CD4-positive, alpha-beta memory T cell (primary cell): ENCODE data around the gene RING1. TPM values are rescaled to one million over a fixed set of nuclear protein-coding genes. Genes with fewer than 3 reads are reported as not detected.

Source experiments
- CTCF ChIA-PET: fragments of 350-600 bp; sonication (Branson Sonifier 250); formaldehyde crosslinking; loops from one replicate; lab custom pipeline; 2021; ENCODE audit warnings: inconsistent platforms; ENCODE audit not compliant: partially characterized antibody; lab: Charles Lee
- POLR2A ChIA-PET: fragments of 350-600 bp; sonication (Branson Sonifier 250); formaldehyde crosslinking; loops from one replicate; lab custom pipeline; 2021; ENCODE audit not compliant: partially characterized antibody; lab: Charles Lee
- DNase-seq, 5 donors: peaks; one replicate each; pipeline versions ENCODE4 v3.0.0 to v3.0.0-alpha.2; 2020 to 2022; ENCODE audit warnings: mixed read lengths in 1 of 5
- H3K27ac ChIP-seq: one replicate; pipeline ENCODE4 v1.7.0; 2013; ENCODE audit warnings: low read depth, low read length
- H3K27me3 ChIP-seq: 2 replicates; pipeline ENCODE4 v1.7.0; 2013; ENCODE audit warnings: mild to moderate bottlenecking, low read length, moderate library complexity; ENCODE audit not compliant: insufficient read depth
- H3K36me3 ChIP-seq: 2 replicates; pipeline ENCODE4 v1.7.0; 2013; ENCODE audit warnings: mild to moderate bottlenecking, low read length, moderate library complexity; ENCODE audit not compliant: insufficient read depth
- H3K4me1 ChIP-seq: 2 replicates; pipeline ENCODE4 v1.7.0; 2013; ENCODE audit warnings: mild to moderate bottlenecking, low read length, moderate library complexity; ENCODE audit not compliant: insufficient read depth
- H3K4me3 ChIP-seq, 2 donors: one replicate each; pipeline ENCODE4 v1.7.0; 2013; ENCODE audit warnings: low read length in 2 of 2, mild to moderate bottlenecking in 1 of 2
- H3K9me3 ChIP-seq, 2 donors: one replicate each; pipeline ENCODE4 v1.7.0; 2013; ENCODE audit warnings: low read length in 2 of 2, control low read depth in 1 of 2; ENCODE audit not compliant: control insufficient read depth in 1 of 2
- H3K27ac Mint-ChIP-seq, 7 donors: one replicate each; pipeline ENCODE4 v1.8.0; 2020 to 2021; ENCODE audit warnings: mixed read lengths in 7 of 7, mild to moderate bottlenecking in 6 of 7, inconsistent platforms in 3 of 7, moderate library complexity in 3 of 7
- H3K27me3 Mint-ChIP-seq, 2 donors: one replicate each; pipeline ENCODE4 v1.8.0; 2020 to 2021; ENCODE audit warnings: mixed read lengths in 2 of 2
- H3K36me3 Mint-ChIP-seq, 2 donors: one replicate each; pipeline ENCODE4 v1.8.0; 2020 to 2021; ENCODE audit warnings: mixed read lengths in 2 of 2, inconsistent platforms in 1 of 2, mild to moderate bottlenecking in 1 of 2
- H3K4me1 Mint-ChIP-seq, 4 donors: one replicate each; pipeline ENCODE4 v1.8.0; 2020 to 2021; ENCODE audit warnings: mixed read lengths in 4 of 4, mild to moderate bottlenecking in 1 of 4
- H3K4me3 Mint-ChIP-seq, 8 donors: one replicate each; pipeline ENCODE4 v1.8.0; 2020 to 2021; ENCODE audit warnings: mixed read lengths in 8 of 8, mild to moderate bottlenecking in 7 of 8, moderate library complexity in 6 of 8, inconsistent platforms in 3 of 8
- H3K9me3 Mint-ChIP-seq, 8 donors: one replicate each; pipeline ENCODE4 v1.8.0; 2020 to 2021; ENCODE audit warnings: mixed read lengths in 8 of 8, mild to moderate bottlenecking in 5 of 8, inconsistent platforms in 3 of 8, moderate library complexity in 1 of 8
- intact Hi-C: fragments of 100-400 bp; cut with micrococcal nuclease; formaldehyde crosslinking; loops from one replicate; pipeline ENCODE4 v1.15.1; 2023
- polyA plus RNA-seq, 2 donors: library from polyadenylated mRNA; unstranded; fragments of 300-500 nt; fragmentation: Illumina TruSeq; gene quantifications; one replicate each; pipeline ENCODE4 v1.2.3, GENCODE V29; 2021
- total RNA-seq, 2 experiments: library from RNA; stranded (reverse); gene quantifications; one replicate each; pipeline ENCODE4 v1.2.3, GENCODE V29; 2021

The RING1 gene
- total and polyA plus RNA-seq, 4 experiments from 2014 or later = 3.4 to 38.4 (median 22.3) TPM

DNA sequence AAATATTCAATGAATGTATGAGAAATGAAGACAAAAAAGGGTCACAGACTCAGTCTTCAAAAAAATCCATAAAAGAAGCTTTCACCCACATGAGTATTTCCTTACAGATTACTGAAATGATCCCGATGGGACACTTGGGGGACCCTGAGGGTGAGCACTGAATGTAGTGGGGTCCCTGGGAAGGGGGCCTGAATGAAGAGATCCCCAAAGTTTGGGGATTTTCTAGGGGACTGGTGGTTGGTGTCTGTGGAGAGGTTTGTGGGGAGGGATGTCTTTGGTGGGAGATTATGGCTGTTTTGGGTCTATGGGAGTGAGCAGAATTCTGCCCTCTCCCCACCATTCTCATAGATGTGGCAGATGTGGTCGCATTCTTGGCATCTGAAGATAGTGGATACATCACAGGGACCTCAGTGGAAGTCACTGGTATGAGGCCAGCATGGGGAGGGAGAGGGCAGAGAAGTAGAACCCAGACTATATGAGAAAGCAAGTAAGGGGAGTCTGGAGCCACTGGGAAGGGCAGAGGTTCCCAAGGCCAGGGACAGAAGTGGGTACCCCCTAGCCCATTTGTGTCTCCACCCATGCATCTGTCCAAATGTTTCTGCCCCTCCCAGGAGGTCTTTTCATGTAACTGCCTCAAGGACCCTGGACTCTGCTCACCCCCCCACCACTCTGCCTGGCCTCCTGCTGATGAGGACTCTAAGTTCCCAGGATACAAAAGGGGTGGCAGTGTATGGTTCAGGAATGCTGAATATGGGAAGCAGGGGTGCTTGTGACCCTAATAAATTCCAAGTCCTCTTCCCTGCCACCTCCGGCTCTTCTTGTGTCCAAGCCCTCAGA, 2.1 kb upstream of the RING1 start:
- Histone ChIP-seq H3K4me3 (no peak overlapping the region), H3K27ac (no peak overlapping the region), H3K27me3 (no peaks in the 10 kb centered on the region), H3K9me3 (no peaks in the 10 kb centered on the region), H3K36me3 (peaks cover 23% of the 10 kb centered on the region), H3K4me1 (peaks cover 50% of the 10 kb centered on the region)
- ChIA-PET POLR2A (interaction anchor here (1.2 to 3.0 kb wide), 3 partner anchors 23 to 43 kb away, joined by 3 to 51 read pairs (median 18); no protein-coding TSS in a partner anchor), CTCF (interaction anchor here (0.7 to 2.0 kb wide), 2 partner anchors 42 to 190 kb away, joined by 3 to 11 read pairs; no protein-coding TSS in a partner anchor)
- DNase-seq = no peak
- Mint-ChIP-seq H3K27me3 (no peaks in the 10 kb centered on the region), H3K27ac (peak overlapping the region; percentile 53 to 97 (median 95)), H3K9me3 (peaks cover 0 to 2% (median 0%) of the 10 kb centered on the region in 8 donors), H3K36me3 (peaks cover 33 to 61% of the 10 kb centered on the region in 2 donors), H3K4me3 (peak overlapping the region; percentile 66 to 100 (median 92)), H3K4me1 (peaks cover 32 to 67% (median 51%) of the 10 kb centered on the region in 4 donors)
- intact Hi-C loops = loop anchor here (5.0 to 10.0 kb wide), 5 partner anchors 311 to 1541 kb away; partner anchors contain the start of genes C6orf47, CSNK2B, EHMT2 and GPANK1

GRCh38 chr6:33206864-33207551, 1.3 kb upstream of the RING1 start:
- H3K27me3 Mint-ChIP-seq = peaks cover 0 to 1% of the 10 kb centered on the region in 2 donors
- Histone ChIP-seq H3K27me3 (no peaks in the 10 kb centered on the region), H3K9me3 (no peaks in the 10 kb centered on the region), H3K27ac (no peak overlapping the region), H3K36me3 (peaks cover 18% of the 10 kb centered on the region), H3K4me3 (no peak overlapping the region), H3K4me1 (peaks cover 42% of the 10 kb centered on the region)
- peak overlapping the region in 2 of 7 donors; percentile 48 to 89 for H3K27ac Mint-ChIP-seq
- intact Hi-C loops = loop anchor here (5.0 to 10.0 kb wide), 5 partner anchors 312 to 1542 kb away; partner anchors contain the start of genes C6orf47, CSNK2B, EHMT2 and GPANK1
- peaks cover 35 to 57% of the 10 kb centered on the region in 2 donors for H3K36me3 Mint-ChIP-seq
- DNase-seq = no peak
- no peaks in the 10 kb centered on the region for H3K9me3 Mint-ChIP-seq
- ChIA-PET POLR2A (interaction anchor here (0.6 to 3.0 kb wide), 3 partner anchors 42 to 93 kb away, joined by 3 to 51 read pairs (median 21); partner anchors contain the start of genes RPS18 and VPS52), CTCF (interaction anchor here (2.3 kb wide), 1 partner anchor 9 kb away, joined by 10 read pairs; no protein-coding TSS in a partner anchor)
- peaks cover 26 to 61% (median 44%) of the 10 kb centered on the region in 4 donors for H3K4me1 Mint-ChIP-seq
- H3K4me3 Mint-ChIP-seq = peak overlapping the region in 6 of 8 donors; percentile 66 to 96 (median 90)

- no peak for DNase-seq
- ChIA-PET POLR2A (interaction anchor here (0.6 to 3.0 kb wide), 15 partner anchors 9 to 363 kb away, joined by 3 to 51 read pairs (median 7); partner anchors contain the start of genes RPS18, RXRB, SLC39A7 and TAPBP), CTCF (interaction anchor here (1.7 to 2.3 kb wide), 4 partner anchors 8 to 40 kb away, joined by 4 to 20 read pairs (median 8); no protein-coding TSS in a partner anchor)
- peak overlapping the region; percentile 85 for H3K27ac ChIP-seq
- Mint-ChIP-seq H3K4me1 (peaks cover 27 to 61% (median 41%) of the 10 kb centered on the region in 4 donors), H3K4me3 (peak overlapping the region; percentile 81 to 94 (median 88)), H3K27me3 (peaks cover under 1 to 5% of the 10 kb centered on the region in 2 donors), H3K9me3 (peaks cover 0 to under 1% (median 0%) of the 10 kb centered on the region in 8 donors), H3K27ac (peak overlapping the region; percentile 88 to 95 (median 91)), H3K36me3 (peaks cover 35 to 56% of the 10 kb centered on the region in 2 donors)
- peak overlapping the region; percentile 75 to 78 for H3K4me3 ChIP-seq
- intact Hi-C loops = loop anchor here (1.0 to 10.0 kb wide), 7 partner anchors 7 to 1543 kb away; partner anchors contain the start of genes C6orf47, CSNK2B, EHMT2 and GPANK1
- H3K36me3 ChIP-seq = peaks cover 12% of the 10 kb centered on the region
- peaks cover 38% of the 10 kb centered on the region for H3K4me1 ChIP-seq
- H3K27me3 ChIP-seq = no peaks in the 10 kb centered on the region
- no peaks in the 10 kb centered on the region for H3K9me3 ChIP-seq
Measured at GRCh38 chr6:33207552-33208090, 679 bp upstream of the RING1 start.

DNA sequence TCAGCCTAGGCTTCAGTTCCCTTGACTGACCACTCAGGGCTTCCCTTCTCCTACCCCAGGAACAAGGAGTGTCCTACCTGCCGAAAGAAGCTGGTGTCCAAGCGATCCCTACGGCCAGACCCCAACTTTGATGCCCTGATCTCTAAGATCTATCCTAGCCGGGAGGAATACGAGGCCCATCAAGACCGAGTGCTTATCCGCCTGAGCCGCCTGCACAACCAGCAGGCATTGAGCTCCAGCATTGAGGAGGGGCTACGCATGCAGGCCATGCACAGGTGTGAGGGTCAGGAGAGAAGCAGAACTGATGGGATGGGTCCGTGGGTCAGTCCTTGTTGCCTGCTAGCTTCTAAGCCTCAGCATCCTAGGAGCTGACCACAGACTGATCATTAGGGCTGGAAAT, 1.6 kb downstream of the RING1 start:
- intact Hi-C loops = loop anchor here (5.0 to 10.0 kb wide), 5 partner anchors 315 to 1545 kb away; partner anchors contain the start of genes C6orf47, CSNK2B, EHMT2 and GPANK1
- peaks cover 10% of the 10 kb centered on the region for H3K36me3 ChIP-seq
- no peak overlapping the region for H3K4me3 ChIP-seq
- DNase-seq = no peak
- ChIA-PET POLR2A (interaction anchor here (1.3 to 2.9 kb wide), 4 partner anchors 11 to 62 kb away, joined by 3 to 44 read pairs (median 12); partner anchors contain the start of genes COL11A2, RPS18, RXRB and SLC39A7), CTCF (interaction anchor here (2.0 to 2.1 kb wide), 2 partner anchors 10 to 38 kb away, joined by 4 to 20 read pairs; no protein-coding TSS in a partner anchor)
- peaks cover 27 to 43% of the 10 kb centered on the region in 2 donors for H3K36me3 Mint-ChIP-seq
- H3K27ac Mint-ChIP-seq = peak overlapping the region in 3 of 7 donors; percentile 24 to 95 (median 88)
- H3K9me3 ChIP-seq = no peaks in the 10 kb centered on the region
- H3K4me1 Mint-ChIP-seq = peaks cover 28 to 57% (median 42%) of the 10 kb centered on the region in 4 donors
- peaks cover 42% of the 10 kb centered on the region for H3K4me1 ChIP-seq
- peaks cover 4% of the 10 kb centered on the region for H3K27me3 ChIP-seq
- peaks cover 6 to 24% of the 10 kb centered on the region in 2 donors for H3K27me3 Mint-ChIP-seq
- H3K27ac ChIP-seq = no peak overlapping the region
- peak overlapping the region in 6 of 8 donors; percentile 36 to 97 (median 89) for H3K4me3 Mint-ChIP-seq
- H3K9me3 Mint-ChIP-seq = peaks cover 0 to 1% (median 0%) of the 10 kb centered on the region in 8 donors

DNA sequence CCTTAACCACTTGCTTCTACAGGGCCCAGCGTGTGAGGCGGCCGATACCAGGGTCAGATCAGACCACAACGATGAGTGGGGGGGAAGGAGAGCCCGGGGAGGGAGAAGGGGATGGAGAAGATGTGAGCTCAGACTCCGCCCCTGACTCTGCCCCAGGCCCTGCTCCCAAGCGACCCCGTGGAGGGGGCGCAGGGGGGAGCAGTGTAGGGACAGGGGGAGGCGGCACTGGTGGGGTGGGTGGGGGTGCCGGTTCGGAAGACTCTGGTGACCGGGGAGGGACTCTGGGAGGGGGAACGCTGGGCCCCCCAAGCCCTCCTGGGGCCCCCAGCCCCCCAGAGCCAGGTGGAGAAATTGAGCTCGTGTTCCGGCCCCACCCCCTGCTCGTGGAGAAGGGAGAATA, 2.8 kb downstream of the RING1 start:
- Mint-ChIP-seq H3K36me3 (peaks cover 27 to 33% of the 10 kb centered on the region in 2 donors), H3K27me3 (peaks cover 7 to 27% of the 10 kb centered on the region in 2 donors), H3K9me3 (peaks cover 0 to 1% (median 0%) of the 10 kb centered on the region in 8 donors), H3K4me1 (peaks cover 21 to 44% (median 32%) of the 10 kb centered on the region in 4 donors), H3K27ac (no peak overlapping the region), H3K4me3 (no peak overlapping the region)
- Histone ChIP-seq H3K36me3 (peaks cover 10% of the 10 kb centered on the region), H3K4me3 (no peak overlapping the region), H3K9me3 (no peaks in the 10 kb centered on the region), H3K27ac (no peak overlapping the region), H3K4me1 (peaks cover 32% of the 10 kb centered on the region), H3K27me3 (peaks cover 4% of the 10 kb centered on the region)
- intact Hi-C loops = no loop called here
- CTCF ChIA-PET = interaction anchor here (0.6 to 1.5 kb wide), 3 partner anchors 15 to 1463 kb away, joined by 3 to 4 read pairs (median 3); no protein-coding TSS in a partner anchor
- no peak for DNase-seq
- POLR2A ChIA-PET = no interaction called here
